Gastroesophageal sphincter (tissue), 4 donors: Measurements from ENCODE around the gene COL2A1. TPM values are rescaled to one million over a fixed set of nuclear protein-coding genes. Genes with fewer than 3 reads are reported as not detected.

Source experiments
- ATAC-seq: fragments of 150-250 bp; one replicate; pipeline ENCODE4 v1.9.1; 2016; ENCODE audit warnings: mild to moderate bottlenecking, moderate library complexity
- H3K27ac ChIP-seq, 4 donors: fragments of 200-600 bp; sonication (generic) in 3 of 4; 1 replicate in 3 of 4; 2 replicates in 1 of 4; pipeline ENCODE4 v1.5.1; 2016 to 2019
- H3K27me3 ChIP-seq: fragments of 200-600 bp; sonication (generic); one replicate; pipeline ENCODE4 v1.5.1; 2019
- H3K36me3 ChIP-seq, 2 donors: fragments of 200-600 bp; sonication (generic); one replicate each; pipeline ENCODE4 v1.5.1; 2019; ENCODE audit warnings: control low read depth in 1 of 2
- H3K4me1 ChIP-seq, 3 donors: fragments of 200-600 bp; sonication (generic); 1 replicate in 2 of 3; 2 replicates in 1 of 3; pipeline ENCODE4 v1.5.1; 2016 to 2019; ENCODE audit warnings: control low read depth in 2 of 3
- H3K4me3 ChIP-seq, 2 donors: fragments of 200-600 bp; sonication (generic); one replicate each; pipeline ENCODE4 v1.5.1; 2019; ENCODE audit warnings: mild to moderate bottlenecking in 1 of 2, moderate library complexity in 1 of 2
- H3K9me3 ChIP-seq, 3 donors: fragments of 200-600 bp; sonication (generic); one replicate each; pipeline ENCODE4 v1.5.1; 2017 to 2019; ENCODE audit warnings: control low read depth in 2 of 3
- EP300 ChIP-seq: sonication (generic); formaldehyde crosslinking; IDR thresholded peaks from one replicate; pipeline ENCODE4 v1.6.1; 2017; ENCODE audit warnings: antibody characterized with exemption, mild to moderate bottlenecking
- POLR2A ChIP-seq, 2 donors: fragments of 450-650 bp; IDR thresholded peaks; one replicate each; pipeline ENCODE4 v1.6.1; 2017; ENCODE audit warnings: antibody characterized with exemption in 2 of 2, mild to moderate bottlenecking in 2 of 2, moderate library complexity in 1 of 2
- POLR2AphosphoS5 ChIP-seq: sonication (generic); formaldehyde crosslinking; IDR thresholded peaks from one replicate; pipeline ENCODE4 v1.6.1; 2017; ENCODE audit warnings: antibody characterized with exemption
- WGBS, 2 donors: methylation state at CpG; one replicate each; pipeline ENCODE4 v1.1.5; 2018; ENCODE audit warnings: low coverage in 1 of 2; 5-methylcytosine and 5-hydroxymethylcytosine counted together
- total RNA-seq, 4 donors: library from RNA; depleted of rRNA; stranded (reverse); fragments of >200 nt; gene quantifications; one replicate each; pipeline ENCODE4 v1.1.0, GENCODE V29; 2016
- TF ChIP-seq, protein P1 (sequence below), 4 experiments: fragments of 200-600 bp in 2 of 4; fragments of 450-650 bp in 2 of 4; sonication (generic) in 1 of 4; IDR thresholded peaks; one replicate each; pipeline ENCODE4 v1.5.1; 2017 to 2019; ENCODE audit warnings: antibody characterized with exemption in 4 of 4, mild to moderate bottlenecking in 2 of 4, moderate library complexity in 2 of 4

The COL2A1 gene
- total RNA-seq, 4 donors from 2014 or later, result not detected

GRCh38 chr12:47981496-47982260 lies 22.6 kb downstream of the COL2A1 start:
- Histone ChIP-seq H3K4me3 (no peak overlapping the region), H3K9me3 (no peaks in the 10 kb centered on the region), H3K27ac (no peak overlapping the region), H3K36me3 (no peaks in the 10 kb centered on the region), H3K27me3 (peaks cover 10% of the 10 kb centered on the region), H3K4me1 (no peaks in the 10 kb centered on the region)
- TF ChIP-seq EP300 (no peak), POLR2A (IDR thresholded peaks at IDR 0.05) (no peak), POLR2AphosphoS5 (no peak)
- TF ChIP-seq, protein P1, sequence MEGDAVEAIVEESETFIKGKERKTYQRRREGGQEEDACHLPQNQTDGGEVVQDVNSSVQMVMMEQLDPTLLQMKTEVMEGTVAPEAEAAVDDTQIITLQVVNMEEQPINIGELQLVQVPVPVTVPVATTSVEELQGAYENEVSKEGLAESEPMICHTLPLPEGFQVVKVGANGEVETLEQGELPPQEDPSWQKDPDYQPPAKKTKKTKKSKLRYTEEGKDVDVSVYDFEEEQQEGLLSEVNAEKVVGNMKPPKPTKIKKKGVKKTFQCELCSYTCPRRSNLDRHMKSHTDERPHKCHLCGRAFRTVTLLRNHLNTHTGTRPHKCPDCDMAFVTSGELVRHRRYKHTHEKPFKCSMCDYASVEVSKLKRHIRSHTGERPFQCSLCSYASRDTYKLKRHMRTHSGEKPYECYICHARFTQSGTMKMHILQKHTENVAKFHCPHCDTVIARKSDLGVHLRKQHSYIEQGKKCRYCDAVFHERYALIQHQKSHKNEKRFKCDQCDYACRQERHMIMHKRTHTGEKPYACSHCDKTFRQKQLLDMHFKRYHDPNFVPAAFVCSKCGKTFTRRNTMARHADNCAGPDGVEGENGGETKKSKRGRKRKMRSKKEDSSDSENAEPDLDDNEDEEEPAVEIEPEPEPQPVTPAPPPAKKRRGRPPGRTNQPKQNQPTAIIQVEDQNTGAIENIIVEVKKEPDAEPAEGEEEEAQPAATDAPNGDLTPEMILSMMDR (IDR thresholded peaks at IDR 0.05), result no peak
- ATAC-seq, result no peak
- WGBS, 2 donors, result no CpG with 5 or more reads among the region's 20 CpGs

DNA sequence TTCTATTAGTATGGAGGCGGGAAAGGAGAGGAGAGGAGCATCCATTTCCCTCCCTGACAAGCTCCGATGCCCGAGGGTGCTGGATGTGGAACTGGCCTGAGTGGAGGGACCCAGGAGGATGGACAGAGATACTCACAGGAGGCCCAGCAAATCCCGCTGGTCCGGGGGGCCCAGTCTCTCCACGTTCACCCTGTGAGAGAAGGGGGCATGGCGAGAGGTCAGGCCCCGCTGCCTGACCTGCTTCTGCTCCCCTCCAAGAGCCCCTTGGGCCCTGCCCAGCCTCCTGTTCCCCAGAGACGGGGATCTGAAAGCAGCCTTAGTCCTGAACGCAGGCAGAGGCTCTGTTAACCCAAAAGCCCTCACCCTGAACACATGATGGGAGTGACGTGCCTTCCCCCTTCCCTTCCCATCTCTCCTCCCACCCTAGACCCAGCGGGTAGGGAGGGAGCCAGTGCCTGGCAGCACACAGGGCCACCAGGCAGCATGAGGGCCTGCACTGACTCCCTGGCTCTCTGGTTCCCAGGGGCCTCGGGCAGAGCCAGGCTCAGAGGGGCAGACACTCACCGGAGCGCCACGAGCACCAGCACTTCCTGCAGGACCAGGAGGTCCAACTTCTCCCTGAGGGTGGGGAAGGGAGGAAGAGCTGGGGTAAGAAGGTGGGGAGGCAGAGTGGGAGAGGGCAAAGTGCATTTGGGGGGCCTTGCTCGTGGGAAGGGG lies 23.3 kb downstream of the COL2A1 start:
- Histone ChIP-seq H3K27me3 (peaks cover 10% of the 10 kb centered on the region), H3K27ac (no peak overlapping the region), H3K4me3 (no peak overlapping the region), H3K4me1 (no peaks in the 10 kb centered on the region), H3K9me3 (no peaks in the 10 kb centered on the region), H3K36me3 (no peaks in the 10 kb centered on the region)
- TF ChIP-seq POLR2A (IDR thresholded peaks at IDR 0.05) (no peak), POLR2AphosphoS5 (no peak), EP300 (no peak)
- TF ChIP-seq, protein P1 (IDR thresholded peaks at IDR 0.05), result no peak
- WGBS, 2 donors, result no CpG with 5 or more reads among the region's 17 CpGs
- no peak for ATAC-seq

DNA sequence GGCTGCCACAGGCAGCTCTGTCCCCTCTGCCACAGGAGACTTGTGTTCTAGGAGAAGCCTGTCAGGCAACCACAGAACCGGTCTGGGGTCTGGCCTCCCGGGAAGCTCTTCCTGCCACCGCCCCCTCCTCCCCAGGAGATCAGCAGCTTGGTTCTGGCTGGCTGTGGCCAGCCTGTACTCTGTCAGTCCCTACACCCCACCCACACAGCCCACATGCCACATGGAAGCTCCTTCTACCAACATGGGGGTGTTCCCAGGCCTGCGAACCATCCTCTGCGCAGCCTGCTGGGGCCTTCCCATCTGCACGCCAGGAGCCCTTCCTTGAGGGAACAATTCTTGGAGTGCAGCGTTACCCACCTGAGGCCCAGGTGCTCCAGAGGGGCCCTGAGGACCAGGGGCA lies 24.1 kb downstream of the COL2A1 start:
- Histone ChIP-seq H3K36me3 (no peaks in the 10 kb centered on the region), H3K4me1 (no peaks in the 10 kb centered on the region), H3K27me3 (peaks cover 10% of the 10 kb centered on the region), H3K4me3 (no peak overlapping the region), H3K9me3 (no peaks in the 10 kb centered on the region), H3K27ac (no peak overlapping the region)
- TF ChIP-seq POLR2A (IDR thresholded peaks at IDR 0.05) (no peak), POLR2AphosphoS5 (no peak), EP300 (no peak)
- TF ChIP-seq, protein P1 (IDR thresholded peaks at IDR 0.05), result no peak
- ATAC-seq, result no peak
- WGBS, 2 donors, result 100% methylated on average over 1 of the region's 7 CpGs; no CpG with 5 or more reads in 1 of the 2 donors

DNA sequence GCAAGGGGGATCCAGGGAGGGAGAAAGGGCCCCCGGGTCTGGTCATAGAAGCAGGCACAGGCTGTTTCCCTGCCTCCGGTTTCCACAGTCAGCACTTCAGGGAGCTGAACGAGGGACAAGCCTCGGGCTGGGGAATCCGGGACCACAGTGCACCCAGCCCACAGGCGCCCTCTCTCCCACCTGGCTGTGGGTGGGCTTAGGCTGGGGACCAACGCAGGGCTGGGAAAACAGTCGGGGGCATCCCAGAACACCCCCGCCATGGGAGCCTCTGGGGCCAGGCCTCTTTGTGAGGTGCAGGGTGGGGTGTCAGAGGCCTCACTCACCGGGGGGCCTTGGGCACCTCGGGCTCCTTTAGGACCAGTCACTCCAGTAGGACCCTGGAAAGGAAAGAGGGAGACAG lies 24.6 kb downstream of the COL2A1 start:
- Histone ChIP-seq H3K4me1 (no peaks in the 10 kb centered on the region), H3K9me3 (no peaks in the 10 kb centered on the region), H3K27me3 (peaks cover 10% of the 10 kb centered on the region), H3K27ac (no peak overlapping the region), H3K36me3 (no peaks in the 10 kb centered on the region), H3K4me3 (no peak overlapping the region)
- ATAC-seq, result no peak
- no peak for TF ChIP-seq POLR2AphosphoS5
- TF ChIP-seq, protein P1 (IDR thresholded peaks at IDR 0.05), result no peak
- no peak for TF ChIP-seq POLR2A (IDR thresholded peaks at IDR 0.05)
- no peak for TF ChIP-seq EP300
- WGBS, 2 donors, result 80% methylated on average over 1 of the region's 11 CpGs; no CpG with 5 or more reads in 1 of the 2 donors
